Neural crest cell (in vitro differentiated cells): ENCODE results near the gene LEUTX. TPM values are rescaled to one million over a fixed set of nuclear protein-coding genes. Genes with fewer than 3 reads are reported as not detected.
"Not testable (repeated sequence)": the region's sequence is repeated elsewhere in the genome, so short reads cannot be mapped to it uniquely, and the experiment has no call there.

Source experiments
- DNase-seq: peaks from one replicate; pipeline ENCODE4 v3.0.0; 2021; ENCODE audit warnings: low read depth, mixed read lengths, low spot score
- H3K27ac Mint-ChIP-seq: one replicate; pipeline ENCODE4 v1.8.0; 2021; ENCODE audit warnings: mild to moderate bottlenecking, mixed read lengths; ENCODE audit not compliant: unreplicated experiment
- H3K27me3 Mint-ChIP-seq: 2 replicates; pipeline ENCODE4 v1.8.0; 2021; ENCODE audit warnings: low read depth, mild to moderate bottlenecking, mixed read lengths
- H3K36me3 Mint-ChIP-seq: 2 replicates; pipeline ENCODE4 v1.8.0; 2021; ENCODE audit warnings: low read depth, mild to moderate bottlenecking, mixed read lengths
- H3K4me1 Mint-ChIP-seq: 2 replicates; pipeline ENCODE4 v1.8.0; 2021; ENCODE audit warnings: mixed read lengths
- H3K4me3 Mint-ChIP-seq: one replicate; pipeline ENCODE4 v1.8.0; 2021; ENCODE audit warnings: mild to moderate bottlenecking, mixed read lengths
- H3K9me3 Mint-ChIP-seq: 2 replicates; pipeline ENCODE4 v1.8.0; 2021; ENCODE audit warnings: mixed read lengths
- CTCF ChIP-seq: fragments of 200-600 bp; sonication (generic); conservative IDR thresholded peaks from 2 replicates; pipeline ENCODE4 v1.5.0; 2021; ENCODE audit warnings: antibody characterized with exemption, mild to moderate bottlenecking
- total RNA-seq: library from RNA; stranded (reverse); gene quantifications from 2 replicates; pipeline ENCODE4 v1.2.1, GENCODE V29; 2021

The LEUTX gene
- total RNA-seq, 1 donor from 2014 or later = not detected

- TF ChIP-seq CTCF = no peak
- H3K36me3 Mint-ChIP-seq = no peaks in the 10 kb centered on the region
- H3K27me3 Mint-ChIP-seq = peaks cover 46% of the 10 kb centered on the region
- H3K4me1 Mint-ChIP-seq = peaks cover 5% of the 10 kb centered on the region
- no peak overlapping the region for H3K4me3 Mint-ChIP-seq
- no peak for DNase-seq
- H3K9me3 Mint-ChIP-seq = no peaks in the 10 kb centered on the region
- H3K27ac Mint-ChIP-seq = no peak overlapping the region
Observed at GRCh38 chr19:39796000-39796498, 17.4 kb downstream of the LEUTX start.

- Mint-ChIP-seq H3K36me3 (no peaks in the 10 kb centered on the region), H3K27ac (no peak overlapping the region), H3K9me3 (no peaks in the 10 kb centered on the region), H3K4me3 (no peak overlapping the region), H3K4me1 (peaks cover 5% of the 10 kb centered on the region), H3K27me3 (peaks cover 47% of the 10 kb centered on the region)
- no peak for DNase-seq
- no peak for TF ChIP-seq CTCF
Observed at GRCh38 chr19:39797083-39797482, 18.4 kb downstream of the LEUTX start.

- no peaks in the 10 kb centered on the region for H3K36me3 Mint-ChIP-seq
- no peak for TF ChIP-seq CTCF
- peaks cover 28% of the 10 kb centered on the region for H3K27me3 Mint-ChIP-seq
- peaks cover 1% of the 10 kb centered on the region for H3K9me3 Mint-ChIP-seq
- H3K27ac Mint-ChIP-seq = peak overlapping the region; percentile 91
- DNase-seq = no peak
- no peaks in the 10 kb centered on the region for H3K4me1 Mint-ChIP-seq
- H3K4me3 Mint-ChIP-seq = no peak overlapping the region
Observed at GRCh38 chr19:39802958-39803357, 24.3 kb downstream of the LEUTX start.

GRCh38 chr19:39805104-39805503 is 26.4 kb downstream of the LEUTX start:
- Mint-ChIP-seq H3K36me3 (no peaks in the 10 kb centered on the region), H3K4me1 (no peaks in the 10 kb centered on the region), H3K4me3 (no peak overlapping the region), H3K27ac (no peak overlapping the region), H3K27me3 (peaks cover 15% of the 10 kb centered on the region), H3K9me3 (peaks cover 3% of the 10 kb centered on the region)
- no peak for TF ChIP-seq CTCF
- no peak for DNase-seq

- no peak overlapping the region for H3K27ac Mint-ChIP-seq
- peaks cover 4% of the 10 kb centered on the region for H3K27me3 Mint-ChIP-seq
- no peak for TF ChIP-seq CTCF
- H3K4me1 Mint-ChIP-seq = no peaks in the 10 kb centered on the region
- DNase-seq = no peak
- H3K36me3 Mint-ChIP-seq = no peaks in the 10 kb centered on the region
- peaks cover 3% of the 10 kb centered on the region for H3K9me3 Mint-ChIP-seq
- no peak overlapping the region for H3K4me3 Mint-ChIP-seq
Observed at GRCh38 chr19:39807846-39808364, 29.3 kb downstream of the LEUTX start.

- H3K27ac Mint-ChIP-seq, H3K9me3 Mint-ChIP-seq, H3K36me3 Mint-ChIP-seq, H3K4me1 Mint-ChIP-seq, DNase-seq, H3K27me3 Mint-ChIP-seq, H3K4me3 Mint-ChIP-seq: not testable (repeated sequence)
Observed at GRCh38 chr19:39808688-39809087, 30.0 kb downstream of the LEUTX start.
